Measurements from ENCODE around the gene PLOD3. TPM values are rescaled to one million over a fixed set of nuclear protein-coding genes. Genes with fewer than 3 reads are reported as not detected.

The PLOD3 gene
- total RNA-seq, 1 experiment from 2014 or later, result 38.1 TPM

DNA sequence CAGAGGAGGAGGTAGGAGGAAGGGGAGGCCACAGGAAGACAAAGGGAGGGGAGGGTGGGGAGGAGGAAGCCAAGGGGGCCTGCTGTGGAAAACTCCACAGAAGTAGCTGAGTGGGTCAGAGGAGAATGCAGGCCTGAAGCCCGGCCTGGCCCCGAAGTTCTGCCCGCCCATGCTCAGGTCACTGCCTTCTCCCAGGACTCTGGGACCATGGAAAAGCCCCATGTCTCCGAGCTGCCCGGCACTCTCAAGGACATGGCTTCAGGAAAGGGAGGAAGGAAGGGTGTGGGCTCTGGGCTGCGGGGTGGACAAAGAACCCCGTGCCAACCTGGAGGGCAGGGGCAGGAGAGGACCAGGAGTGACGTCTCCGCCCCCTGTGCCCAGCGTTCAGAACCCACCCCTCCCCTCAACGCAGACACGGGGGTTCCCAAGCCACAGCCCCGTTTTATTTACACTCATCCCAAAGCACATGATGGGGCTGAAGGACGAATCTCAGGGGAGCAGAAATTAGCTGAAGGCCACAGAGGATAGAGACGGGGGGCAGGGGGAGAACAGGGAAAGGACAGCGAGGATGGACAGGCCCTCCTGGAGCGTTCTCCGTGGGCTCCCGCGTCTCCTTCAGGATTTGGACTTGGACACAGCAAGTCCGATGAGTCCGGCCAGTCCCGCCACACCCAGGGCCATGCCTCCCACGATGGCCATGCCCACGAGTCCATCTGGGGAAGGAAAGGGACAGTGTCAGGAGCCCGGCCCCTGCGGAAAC, 22.0 kb upstream of the PLOD3 start:
- no peak for DNase-seq (ENCODE audit: low spot score)
- in situ Hi-C loops (cut with HindIII; ENCODE audit: low sequenced_read_pairs), result no loop called here

- in situ Hi-C loops (cut with HindIII; ENCODE audit: low sequenced_read_pairs), result no loop called here
- DNase-seq (ENCODE audit: low spot score), result no peak
These were observed 21.1 kb upstream of the PLOD3 start for GRCh38 chr7:101238226-101239182.

GRCh38 chr7:101237206-101238067, 20.1 kb upstream of the PLOD3 start, which contains the start of gene CLDN15:
CLDN15 (minus strand) TSS chr7:101237802; CDS start chr7:101237581, 221 bp downstream.
- in situ Hi-C loops (cut with HindIII; ENCODE audit: low sequenced_read_pairs), result no loop called here
- no peak for DNase-seq (ENCODE audit: low spot score)

DNA sequence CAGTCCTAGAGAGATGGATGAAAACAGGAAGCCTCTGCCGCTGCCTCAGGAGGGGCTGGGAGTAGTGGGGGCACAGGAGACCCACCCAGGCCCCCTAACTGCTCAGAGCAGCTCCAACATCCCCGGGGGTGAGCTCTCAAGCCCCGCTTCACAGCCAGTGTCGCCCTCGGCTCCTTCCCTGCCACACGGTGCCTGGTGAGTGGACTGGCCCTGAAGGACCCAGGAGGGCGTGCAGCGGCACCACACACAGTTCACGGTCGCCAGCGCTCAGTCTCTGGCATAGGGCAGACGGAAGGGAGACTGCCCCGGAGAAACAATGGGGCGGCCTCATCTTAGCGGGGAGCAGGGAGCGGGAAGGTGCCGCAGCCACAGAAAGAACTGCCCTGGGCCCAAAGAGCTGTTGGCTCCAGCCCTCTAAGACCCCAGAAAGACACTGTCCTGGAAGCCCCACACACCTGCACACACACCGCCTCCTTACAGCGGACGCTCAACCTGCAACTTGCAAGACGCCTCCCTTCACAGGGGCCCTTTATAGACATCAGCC, 19.0 kb upstream of the PLOD3 start:
- in situ Hi-C loops (cut with HindIII; ENCODE audit: low sequenced_read_pairs), result no loop called here

GRCh38 chr7:101235522-101235921, 18.1 kb upstream of the PLOD3 start:
- in situ Hi-C loops (cut with HindIII; ENCODE audit: low sequenced_read_pairs), result no loop called here
- DNase-seq (ENCODE audit: low spot score), result no peak

More for the DNA sequence above, 19.0 kb upstream of the PLOD3 start:
- DNase-seq (ENCODE audit: low spot score), result no peak

GRCh38 chr7:101235050-101235449, 17.7 kb upstream of the PLOD3 start:
- in situ Hi-C loops (cut with HindIII; ENCODE audit: low sequenced_read_pairs), result no loop called here
- DNase-seq (ENCODE audit: low spot score), result no peak

DNA sequence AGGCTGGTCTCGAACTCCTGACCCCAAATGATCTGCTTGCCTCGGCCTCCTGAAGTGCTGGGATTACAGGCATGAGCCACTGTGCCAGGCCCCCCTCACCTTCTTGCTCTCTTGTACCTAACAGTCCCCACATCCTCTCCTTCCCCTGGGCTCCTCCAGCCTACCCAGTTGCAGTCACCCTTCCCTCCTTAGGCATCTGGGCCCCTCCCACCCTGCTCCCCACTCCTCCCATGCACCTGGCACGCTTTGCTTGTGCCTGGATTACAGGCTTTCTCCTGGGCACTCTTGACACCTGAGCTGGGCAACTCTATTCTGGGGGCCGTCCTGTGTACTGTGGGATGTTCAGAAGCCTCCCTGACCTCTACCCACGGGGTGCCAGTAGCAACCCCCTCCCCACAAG, 17.3 kb upstream of the PLOD3 start:
- no peak for DNase-seq (ENCODE audit: low spot score)
- in situ Hi-C loops (cut with HindIII; ENCODE audit: low sequenced_read_pairs), result no loop called here

GRCh38 chr7:101233907-101234547, 16.6 kb upstream of the PLOD3 start:
- in situ Hi-C loops (cut with HindIII; ENCODE audit: low sequenced_read_pairs), result no loop called here
- no peak for DNase-seq (ENCODE audit: low spot score)

GRCh38 chr7:101232141-101232850, 14.9 kb upstream of the PLOD3 start:
- in situ Hi-C loops (cut with HindIII; ENCODE audit: low sequenced_read_pairs), result no loop called here
- peak; percentile 49 for DNase-seq (ENCODE audit: low spot score)

DNA sequence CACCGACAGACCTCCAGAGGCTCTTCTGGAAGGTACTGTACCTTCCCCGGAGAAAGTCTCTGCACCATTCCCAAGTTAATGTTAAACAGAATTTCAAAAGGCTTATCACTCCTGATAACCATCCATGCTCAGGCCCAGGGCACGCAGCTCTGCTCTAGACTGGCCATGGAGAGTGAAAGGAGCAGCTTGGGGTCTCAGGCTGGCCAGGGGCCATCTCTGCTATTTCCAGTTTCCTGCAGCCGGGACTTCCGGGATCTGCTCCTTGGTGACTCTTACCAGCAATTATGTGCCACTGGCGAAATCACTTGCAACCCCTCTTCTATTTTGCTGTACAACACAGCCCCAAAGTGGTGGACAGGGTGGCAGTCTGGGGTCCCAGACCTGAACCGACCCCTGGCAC, 14.3 kb upstream of the PLOD3 start:
- in situ Hi-C loops (cut with HindIII; ENCODE audit: low sequenced_read_pairs), result no loop called here

DNA sequence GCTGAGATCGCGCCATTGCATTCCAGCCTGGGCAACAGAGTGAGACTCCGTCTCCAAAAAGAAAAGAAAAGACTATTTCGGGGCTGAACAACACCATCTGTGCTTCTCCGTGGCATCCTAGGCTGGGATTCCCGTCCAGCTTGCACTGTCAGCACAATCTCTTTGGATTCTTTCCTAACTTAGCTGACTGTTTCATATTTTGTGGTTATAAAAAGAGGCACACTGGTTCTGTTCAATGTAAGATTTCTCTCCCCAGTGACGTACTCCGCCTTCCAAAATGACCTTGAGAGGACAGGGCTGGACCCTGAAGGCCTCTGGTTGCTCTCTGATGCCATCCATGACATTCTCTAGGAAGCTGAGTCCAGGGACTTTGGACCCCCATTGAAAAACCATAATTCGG, 9.3 kb upstream of the PLOD3 start:
- in situ Hi-C loops (cut with HindIII; ENCODE audit: low sequenced_read_pairs), result no loop called here

More for the DNA sequence above, 14.3 kb upstream of the PLOD3 start:
- no peak for DNase-seq (ENCODE audit: low spot score)

GRCh38 chr7:101225650-101226049, 8.3 kb upstream of the PLOD3 start:
- in situ Hi-C loops (cut with HindIII; ENCODE audit: low sequenced_read_pairs), result no loop called here
- no peak for DNase-seq (ENCODE audit: low spot score)

More for the DNA sequence above, 9.3 kb upstream of the PLOD3 start:
- peak; percentile 54 for DNase-seq (ENCODE audit: low spot score)

GRCh38 chr7:101223528-101223927, 6.1 kb upstream of the PLOD3 start:
- in situ Hi-C loops (cut with HindIII; ENCODE audit: low sequenced_read_pairs), result no loop called here
- no peak for DNase-seq (ENCODE audit: low spot score)

GRCh38 chr7:101222275-101222830, 5.0 kb upstream of the PLOD3 start:
- in situ Hi-C loops (cut with HindIII; ENCODE audit: low sequenced_read_pairs), result no loop called here
- DNase-seq (ENCODE audit: low spot score), result no peak

DNA sequence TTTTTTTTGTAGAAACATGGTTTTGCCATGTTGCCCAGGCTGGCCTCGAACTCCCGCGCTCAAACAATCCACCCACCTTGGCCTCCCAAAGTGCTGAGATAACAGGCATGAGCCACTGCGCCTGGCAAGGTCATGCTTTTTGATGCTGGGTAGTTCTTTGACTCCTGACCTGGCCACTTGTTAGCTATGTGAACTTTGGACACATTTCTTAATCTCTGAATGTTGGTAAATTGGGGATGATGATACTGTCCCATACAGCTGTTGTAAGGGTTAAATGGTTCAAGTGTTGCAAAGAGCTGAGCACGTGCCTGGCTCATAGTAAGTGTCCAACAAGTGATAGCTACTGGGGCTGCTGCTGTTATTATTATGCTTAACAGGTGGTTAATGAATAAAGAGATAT, 2.9 kb upstream of the PLOD3 start:
- DNase-seq (ENCODE audit: low spot score), result no peak
- in situ Hi-C loops (cut with HindIII; ENCODE audit: low sequenced_read_pairs), result no loop called here

GRCh38 chr7:101218236-101219125, 1.1 kb upstream of the PLOD3 start:
- in situ Hi-C loops (cut with HindIII; ENCODE audit: low sequenced_read_pairs), result no loop called here
- no peak for DNase-seq (ENCODE audit: low spot score)
